Hepatocyte (in vitro differentiated cells): ENCODE results near the gene MT1F. TPM values are rescaled to one million over a fixed set of nuclear protein-coding genes. Genes with fewer than 3 reads are reported as not detected.

Source experiments
- DNase-seq: peaks from one replicate; pipeline ENCODE4 v3.0.0-alpha.2; 2016; ENCODE audit warnings: low spot score
- H2AFZ ChIP-seq: fragments of 200-600 bp; sonication (generic); 2 replicates; pipeline ENCODE4 v1.6.0; 2016; ENCODE audit warnings: antibody characterized with exemption, mild to moderate bottlenecking
- H3K27ac ChIP-seq: fragments of 200-600 bp; sonication (generic); 2 replicates; pipeline ENCODE4 v1.5.1; 2016; ENCODE audit warnings: mild to moderate bottlenecking
- H3K27me3 ChIP-seq: fragments of 200-600 bp; sonication (generic); 2 replicates; pipeline ENCODE4 v1.6.1; 2016
- H3K36me3 ChIP-seq: fragments of 200-600 bp; sonication (generic); replicated peaks from 2 replicates; pipeline ENCODE4 v1.5.1; 2016; ENCODE audit warnings: low read depth; ENCODE audit not compliant: insufficient read depth
- H3K4me1 ChIP-seq: fragments of 200-600 bp; sonication (generic); 2 replicates; pipeline ENCODE4 v1.5.1; 2016; ENCODE audit warnings: mild to moderate bottlenecking, moderate library complexity; ENCODE audit not compliant: insufficient read depth
- H3K4me2 ChIP-seq: fragments of 200-600 bp; sonication (generic); 2 replicates; pipeline ENCODE4 v1.6.0; 2016
- H3K4me3 ChIP-seq: fragments of 200-600 bp; sonication (generic); 2 replicates; pipeline ENCODE4 v1.5.1; 2016; ENCODE audit warnings: mild to moderate bottlenecking
- H3K79me2 ChIP-seq: fragments of 200-600 bp; sonication (generic); 2 replicates; pipeline ENCODE4 v1.6.0; 2017; ENCODE audit warnings: mild to moderate bottlenecking
- H3K9me2 ChIP-seq: fragments of 200-600 bp; sonication (generic); replicated peaks from 2 replicates; pipeline ENCODE4 v1.6.0; 2017; ENCODE audit warnings: mild to moderate bottlenecking; ENCODE audit not compliant: insufficient read depth
- H3K9me3 ChIP-seq: fragments of 200-600 bp; sonication (generic); 2 replicates; pipeline ENCODE4 v1.5.1; 2016; ENCODE audit warnings: low read depth, mild to moderate bottlenecking
- H4K20me1 ChIP-seq: fragments of 200-600 bp; sonication (generic); 2 replicates; pipeline ENCODE4 v1.6.0; 2016; ENCODE audit warnings: mild to moderate bottlenecking; ENCODE audit not compliant: insufficient read depth, poor library complexity, severe bottlenecking
- EZH2 ChIP-seq: fragments of 200-600 bp; sonication (generic); IDR thresholded peaks from 2 replicates; pipeline ENCODE4 v1.6.1; 2016; ENCODE audit warnings: antibody characterized with exemption, mild to moderate bottlenecking, borderline replicate concordance
- EZH2phosphoT487 ChIP-seq: fragments of 200-600 bp; sonication (generic); IDR thresholded peaks from one replicate; pipeline ENCODE4 v1.6.1; 2018; ENCODE audit warnings: antibody characterized with exemption, mild to moderate bottlenecking, low read depth, moderate library complexity; ENCODE audit not compliant: unreplicated experiment, severe bottlenecking
- WGBS: methylation state at CpG from one replicate; pipeline ENCODE4 v1.1.6; 2016; ENCODE audit warnings: low lambda C conversion rate; ENCODE audit errors: missing lambda C conversion rate; 5-methylcytosine and 5-hydroxymethylcytosine counted together
- polyA plus RNA-seq: library from polyadenylated mRNA; unstranded; fragments of >200 nt; fragmentation: Nextera tagmentation; extraction: Ambion mirVana; gene quantifications from 2 replicates; pipeline ENCODE4 v1.2.1, GENCODE V29; 2016
- total RNA-seq: library from RNA; depleted of rRNA; stranded (reverse); fragments of >200 nt; gene quantifications from 2 replicates; pipeline ENCODE4 v1.2.3, GENCODE V29; 2014
- TF ChIP-seq, protein P1 (sequence below): fragments of 200-600 bp; sonication (generic); IDR thresholded peaks from 2 replicates; pipeline ENCODE4 v1.5.1; 2016; ENCODE audit warnings: antibody characterized with exemption, mild to moderate bottlenecking; ENCODE audit not compliant: poor library complexity

Gene MT1F
- total and polyA plus RNA-seq, 2 experiments from 2014 or later: 7.1 to 11.8 TPM

DNA sequence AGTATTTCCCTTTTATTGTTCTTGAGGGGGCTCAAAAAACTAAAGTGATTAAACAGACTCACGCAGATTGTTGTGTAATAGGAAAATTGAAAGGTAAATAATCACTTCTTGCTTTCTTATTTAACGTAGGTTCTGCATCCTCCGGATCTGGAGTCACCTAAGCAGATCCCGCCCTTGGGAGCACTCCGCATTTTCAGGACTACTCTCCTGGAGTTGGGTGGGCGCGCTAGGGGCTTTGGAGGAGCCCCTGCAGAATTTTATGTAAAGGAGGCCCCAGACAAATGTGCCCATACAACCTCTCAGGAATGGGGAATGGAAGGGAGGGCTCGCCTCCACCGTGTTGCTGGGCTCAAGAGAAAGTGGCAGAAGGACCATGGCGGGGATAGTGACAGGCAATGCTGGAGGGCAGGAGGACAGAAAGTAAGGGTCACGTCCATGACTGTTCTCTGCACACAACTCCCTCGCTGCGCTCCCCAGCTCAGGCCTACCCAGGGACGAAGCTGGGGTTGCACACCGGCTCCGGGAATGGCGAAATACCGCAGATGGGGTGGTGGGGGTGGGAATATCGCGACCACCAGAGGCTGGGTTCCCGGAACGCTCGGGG, 41.0 kb upstream of the MT1F start:
- peaks cover 42% of the 10 kb centered on the region for H3K27me3 ChIP-seq
- no peaks in the 10 kb centered on the region for H3K4me1 ChIP-seq
- no peak for DNase-seq
- no peaks in the 10 kb centered on the region for H3K9me2 ChIP-seq
- no peaks in the 10 kb centered on the region for H3K79me2 ChIP-seq
- peak overlapping the region; percentile 86 for H3K4me2 ChIP-seq
- no peaks in the 10 kb centered on the region for H3K36me3 ChIP-seq
- no peak overlapping the region for H3K27ac ChIP-seq
- H3K4me3 ChIP-seq: no peak overlapping the region
- TF ChIP-seq EZH2 (no peak), EZH2phosphoT487 (no peak)
- TF ChIP-seq, protein P1, sequence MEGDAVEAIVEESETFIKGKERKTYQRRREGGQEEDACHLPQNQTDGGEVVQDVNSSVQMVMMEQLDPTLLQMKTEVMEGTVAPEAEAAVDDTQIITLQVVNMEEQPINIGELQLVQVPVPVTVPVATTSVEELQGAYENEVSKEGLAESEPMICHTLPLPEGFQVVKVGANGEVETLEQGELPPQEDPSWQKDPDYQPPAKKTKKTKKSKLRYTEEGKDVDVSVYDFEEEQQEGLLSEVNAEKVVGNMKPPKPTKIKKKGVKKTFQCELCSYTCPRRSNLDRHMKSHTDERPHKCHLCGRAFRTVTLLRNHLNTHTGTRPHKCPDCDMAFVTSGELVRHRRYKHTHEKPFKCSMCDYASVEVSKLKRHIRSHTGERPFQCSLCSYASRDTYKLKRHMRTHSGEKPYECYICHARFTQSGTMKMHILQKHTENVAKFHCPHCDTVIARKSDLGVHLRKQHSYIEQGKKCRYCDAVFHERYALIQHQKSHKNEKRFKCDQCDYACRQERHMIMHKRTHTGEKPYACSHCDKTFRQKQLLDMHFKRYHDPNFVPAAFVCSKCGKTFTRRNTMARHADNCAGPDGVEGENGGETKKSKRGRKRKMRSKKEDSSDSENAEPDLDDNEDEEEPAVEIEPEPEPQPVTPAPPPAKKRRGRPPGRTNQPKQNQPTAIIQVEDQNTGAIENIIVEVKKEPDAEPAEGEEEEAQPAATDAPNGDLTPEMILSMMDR: no peak
- H2AFZ ChIP-seq: peak overlapping the region; percentile 45
- H3K9me3 ChIP-seq: no peaks in the 10 kb centered on the region
- no peaks in the 10 kb centered on the region for H4K20me1 ChIP-seq
- WGBS: 25% methylated on average over 21 of the region's 23 CpGs

GRCh38 chr16:56617212-56618085, 40.3 kb upstream of the MT1F start:
- Histone ChIP-seq H4K20me1 (no peaks in the 10 kb centered on the region), H2AFZ (peak overlapping the region; percentile 45), H3K27ac (no peak overlapping the region), H3K36me3 (no peaks in the 10 kb centered on the region), H3K4me1 (no peaks in the 10 kb centered on the region), H3K9me2 (no peaks in the 10 kb centered on the region), H3K9me3 (no peaks in the 10 kb centered on the region), H3K4me2 (peak overlapping the region; percentile 86), H3K27me3 (peaks cover 42% of the 10 kb centered on the region), H3K79me2 (no peaks in the 10 kb centered on the region), H3K4me3 (peak overlapping the region; percentile 29)
- WGBS: 4% methylated on average over 39 of the region's 41 CpGs
- DNase-seq: peak; percentile 60
- TF ChIP-seq EZH2: no peak
- no peak for TF ChIP-seq EZH2phosphoT487
- TF ChIP-seq, protein P1: no peak

GRCh38 chr16:56618138-56618537, 39.6 kb upstream of the MT1F start:
- Histone ChIP-seq H3K4me3 (no peak overlapping the region), H3K9me2 (no peaks in the 10 kb centered on the region), H3K4me2 (no peak overlapping the region), H3K79me2 (no peaks in the 10 kb centered on the region), H3K36me3 (no peaks in the 10 kb centered on the region), H2AFZ (no peak overlapping the region), H3K27me3 (peaks cover 42% of the 10 kb centered on the region), H3K27ac (no peak overlapping the region), H4K20me1 (no peaks in the 10 kb centered on the region), H3K9me3 (no peaks in the 10 kb centered on the region), H3K4me1 (no peaks in the 10 kb centered on the region)
- WGBS: 35% methylated on average over 6 of the region's 6 CpGs
- no peak for DNase-seq
- TF ChIP-seq, protein P1: no peak
- TF ChIP-seq EZH2 (no peak), EZH2phosphoT487 (no peak)
